NCI-H345 treated with DMSO at 0.1 percent for 48 hours (cell line): ENCODE results near the gene HPN.

Experiments
- DNase-seq: peaks from one replicate; lab custom pipeline; 2025; ENCODE audit not compliant: unreplicated experiment; lab: John Stamatoyannopoulos, UW

Gene HPN

GRCh38 chr19:35060160-35060855 lies 18.8 kb downstream of the HPN start:
- DNase-seq, result no peak

- DNase-seq, result no peak
Observed at GRCh38 chr19:35061583-35062373, 20.3 kb downstream of the HPN start.

- DNase-seq, result no peak
Observed at GRCh38 chr19:35062942-35063341, 21.4 kb downstream of the HPN start.

- no peak for DNase-seq
Observed at GRCh38 chr19:35063940-35064818, 22.7 kb downstream of the HPN start.

GRCh38 chr19:35065574-35065973 lies 24.1 kb downstream of the HPN start:
- DNase-seq, result no peak

- no peak for DNase-seq
Observed at GRCh38 chr19:35066121-35066520, 24.6 kb downstream of the HPN start.

GRCh38 chr19:35066691-35067563 lies 25.4 kb downstream of the HPN start:
- peak; percentile 65 for DNase-seq

- DNase-seq, result no peak
Observed at GRCh38 chr19:35068941-35069634, 27.6 kb downstream of the HPN start.

- DNase-seq, result no peak
Observed at GRCh38 chr19:35069696-35070095, 28.2 kb downstream of the HPN start.

GRCh38 chr19:35070471-35070870 lies 28.9 kb downstream of the HPN start:
- DNase-seq, result no peak

GRCh38 chr19:35073516-35073915 lies 32.0 kb downstream of the HPN start:
- no peak for DNase-seq

GRCh38 chr19:35073941-35074340 lies 32.4 kb downstream of the HPN start:
- no peak for DNase-seq

GRCh38 chr19:35074426-35075201 lies 33.1 kb downstream of the HPN start:
- no peak for DNase-seq

GRCh38 chr19:35075202-35076025 lies 33.9 kb downstream of the HPN start:
- DNase-seq, result no peak

GRCh38 chr19:35076026-35076370 lies 34.5 kb downstream of the HPN start:
- no peak for DNase-seq

GRCh38 chr19:35076657-35077056 lies 35.1 kb downstream of the HPN start:
- no peak for DNase-seq

GRCh38 chr19:35077411-35078223 lies 36.1 kb downstream of the HPN start:
- DNase-seq, result no peak

GRCh38 chr19:35079826-35080225 lies 38.3 kb downstream of the HPN start:
- DNase-seq, result no peak
